Measurements from ENCODE around the gene CISH. TPM values are rescaled to one million over a fixed set of nuclear protein-coding genes. Genes with fewer than 3 reads are reported as not detected.

The CISH gene
- total RNA-seq, 1 donor from 2014 or later = 1.8 TPM

DNA sequence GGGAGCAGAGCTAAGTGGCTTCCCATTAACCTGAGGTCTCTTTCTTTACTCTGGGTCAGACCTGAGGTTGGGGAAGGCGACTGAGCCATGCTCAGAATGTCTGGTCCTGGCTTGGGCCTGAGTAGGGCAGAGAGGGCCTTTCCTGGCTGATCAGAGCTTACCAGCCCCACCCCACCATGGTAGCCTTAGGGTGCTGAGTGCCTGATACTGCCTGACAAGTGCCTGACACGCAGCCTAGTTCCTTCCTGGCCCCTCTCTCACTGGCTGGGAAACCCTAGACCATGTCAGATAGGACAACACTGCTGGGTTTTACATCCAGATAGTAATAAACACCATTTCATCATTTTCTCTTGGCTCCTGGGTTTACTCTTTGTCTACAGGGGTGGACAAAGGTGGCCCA, 37.4 kb upstream of the CISH start:
- Mint-ChIP-seq H3K27me3 (ENCODE audit: low read depth) (no peaks in the 10 kb centered on the region), H3K9me3 (ENCODE audit: low read depth) (no peaks in the 10 kb centered on the region), H3K36me3 (ENCODE audit: low read depth) (peaks cover 3% of the 10 kb centered on the region)

DNA sequence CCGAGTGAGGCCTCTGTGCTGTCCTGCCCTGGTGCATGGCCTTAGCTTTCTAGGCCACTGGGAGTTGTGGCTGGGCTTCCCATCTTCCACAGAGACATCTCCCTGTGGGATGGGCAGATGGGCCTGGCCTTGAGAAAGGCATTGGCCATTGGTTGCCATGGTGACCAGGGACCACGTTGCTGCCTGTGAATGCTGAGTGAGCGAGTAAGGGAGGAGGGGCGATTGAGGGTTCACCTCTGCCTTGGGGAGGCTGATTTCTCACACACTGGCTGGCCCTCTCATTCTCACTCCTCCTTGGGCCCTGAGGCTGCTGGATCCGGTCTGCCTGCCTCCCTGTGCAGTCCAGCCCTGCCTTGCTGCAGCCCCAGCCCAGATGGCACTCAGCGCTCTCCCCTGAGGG, 36.7 kb upstream of the CISH start:
- peaks cover 3% of the 10 kb centered on the region for H3K36me3 Mint-ChIP-seq (ENCODE audit: low read depth)
- TF ChIP-seq, protein P1, sequence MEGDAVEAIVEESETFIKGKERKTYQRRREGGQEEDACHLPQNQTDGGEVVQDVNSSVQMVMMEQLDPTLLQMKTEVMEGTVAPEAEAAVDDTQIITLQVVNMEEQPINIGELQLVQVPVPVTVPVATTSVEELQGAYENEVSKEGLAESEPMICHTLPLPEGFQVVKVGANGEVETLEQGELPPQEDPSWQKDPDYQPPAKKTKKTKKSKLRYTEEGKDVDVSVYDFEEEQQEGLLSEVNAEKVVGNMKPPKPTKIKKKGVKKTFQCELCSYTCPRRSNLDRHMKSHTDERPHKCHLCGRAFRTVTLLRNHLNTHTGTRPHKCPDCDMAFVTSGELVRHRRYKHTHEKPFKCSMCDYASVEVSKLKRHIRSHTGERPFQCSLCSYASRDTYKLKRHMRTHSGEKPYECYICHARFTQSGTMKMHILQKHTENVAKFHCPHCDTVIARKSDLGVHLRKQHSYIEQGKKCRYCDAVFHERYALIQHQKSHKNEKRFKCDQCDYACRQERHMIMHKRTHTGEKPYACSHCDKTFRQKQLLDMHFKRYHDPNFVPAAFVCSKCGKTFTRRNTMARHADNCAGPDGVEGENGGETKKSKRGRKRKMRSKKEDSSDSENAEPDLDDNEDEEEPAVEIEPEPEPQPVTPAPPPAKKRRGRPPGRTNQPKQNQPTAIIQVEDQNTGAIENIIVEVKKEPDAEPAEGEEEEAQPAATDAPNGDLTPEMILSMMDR (IDR thresholded peaks at IDR 0.05) = no peak
- H3K27ac Mint-ChIP-seq (ENCODE audit: unreplicated experiment) = no peak overlapping the region
- no peak overlapping the region for H3K4me3 Mint-ChIP-seq (ENCODE audit: unreplicated experiment)
- no peaks in the 10 kb centered on the region for H3K9me3 Mint-ChIP-seq (ENCODE audit: low read depth)
- peaks cover 11% of the 10 kb centered on the region for H3K4me1 Mint-ChIP-seq (ENCODE audit: low read depth)
- DNase-seq (ENCODE audit: low spot score) = no peak
- no peaks in the 10 kb centered on the region for H3K27me3 Mint-ChIP-seq (ENCODE audit: low read depth)

More for the DNA sequence above, 37.4 kb upstream of the CISH start:
- DNase-seq (ENCODE audit: low spot score) = no peak
- Mint-ChIP-seq H3K4me1 (ENCODE audit: low read depth) (peaks cover 11% of the 10 kb centered on the region), H3K27ac (ENCODE audit: unreplicated experiment) (no peak overlapping the region), H3K4me3 (ENCODE audit: unreplicated experiment) (no peak overlapping the region)
- TF ChIP-seq, protein P1 (IDR thresholded peaks at IDR 0.05) = no peak

DNA sequence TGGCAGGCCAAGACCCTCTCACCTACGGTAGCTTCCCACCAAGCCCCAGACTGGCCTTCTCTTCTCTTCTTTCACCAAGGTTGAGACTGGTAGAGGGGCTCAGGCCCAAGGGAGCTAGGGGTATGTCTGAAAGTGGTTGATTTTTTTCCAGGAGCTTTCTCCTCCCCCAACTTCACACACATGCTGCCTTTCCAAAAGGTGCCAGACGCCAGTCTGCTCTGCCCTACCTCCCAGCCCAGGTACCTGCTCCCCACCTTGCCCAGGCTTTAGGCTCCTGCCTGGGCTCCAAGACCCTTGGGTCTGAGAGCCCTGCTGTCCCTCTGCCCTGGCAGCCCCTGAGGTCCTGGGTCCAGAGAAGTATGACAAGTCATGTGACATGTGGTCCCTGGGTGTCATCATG, 33.8 kb upstream of the CISH start:
- no peaks in the 10 kb centered on the region for H3K9me3 Mint-ChIP-seq (ENCODE audit: low read depth)
- no peak for DNase-seq (ENCODE audit: low spot score)
- H3K27ac Mint-ChIP-seq (ENCODE audit: unreplicated experiment) = no peak overlapping the region
- H3K4me3 Mint-ChIP-seq (ENCODE audit: unreplicated experiment) = no peak overlapping the region
- peaks cover 8% of the 10 kb centered on the region for H3K36me3 Mint-ChIP-seq (ENCODE audit: low read depth)
- no peaks in the 10 kb centered on the region for H3K27me3 Mint-ChIP-seq (ENCODE audit: low read depth)
- H3K4me1 Mint-ChIP-seq (ENCODE audit: low read depth) = peaks cover 11% of the 10 kb centered on the region
- TF ChIP-seq, protein P1 (IDR thresholded peaks at IDR 0.05) = no peak

DNA sequence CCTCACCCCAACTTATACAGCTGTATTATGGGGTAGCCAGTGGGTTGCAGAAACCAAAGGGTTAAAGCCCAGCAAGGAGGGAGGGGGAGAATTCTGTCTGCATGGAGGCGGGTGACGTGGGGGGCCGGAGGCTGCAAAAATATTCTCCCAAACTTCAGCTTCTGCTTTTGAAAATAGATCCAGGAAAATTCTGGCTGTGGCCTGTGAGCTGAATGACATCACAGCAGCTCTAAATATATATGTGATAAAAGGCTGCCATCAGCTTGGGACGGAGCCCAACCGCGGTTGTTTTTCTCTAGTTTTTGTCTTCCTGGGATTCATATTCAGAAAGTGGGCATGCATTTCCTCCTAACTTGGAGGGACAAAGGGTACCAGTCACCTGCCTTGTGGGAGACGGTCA, 33.0 kb upstream of the CISH start:
- H3K27me3 Mint-ChIP-seq (ENCODE audit: low read depth) = no peaks in the 10 kb centered on the region

DNA sequence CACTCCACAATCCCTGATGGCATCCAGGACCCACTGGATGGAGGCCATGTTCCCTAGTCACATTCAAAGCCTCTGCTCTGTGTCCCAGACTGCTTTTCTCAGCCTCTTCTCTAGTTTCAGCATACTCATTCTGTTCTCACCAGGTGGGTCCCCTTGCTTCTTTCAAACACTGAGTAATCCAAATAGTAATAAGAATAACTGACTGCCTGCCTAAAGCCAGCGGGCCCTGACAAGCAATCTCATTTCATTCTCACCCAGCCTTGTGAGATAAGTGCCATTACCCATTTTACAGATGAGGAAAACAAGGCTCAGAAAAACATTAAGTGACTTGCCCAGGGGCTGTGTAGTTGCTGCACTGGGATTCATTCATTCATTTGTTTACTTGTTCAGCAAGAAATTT, 30.8 kb upstream of the CISH start:
- Mint-ChIP-seq H3K9me3 (ENCODE audit: low read depth) (no peaks in the 10 kb centered on the region), H3K4me3 (ENCODE audit: unreplicated experiment) (no peak overlapping the region), H3K27ac (ENCODE audit: unreplicated experiment) (no peak overlapping the region), H3K27me3 (ENCODE audit: low read depth) (no peaks in the 10 kb centered on the region), H3K36me3 (ENCODE audit: low read depth) (peaks cover 8% of the 10 kb centered on the region), H3K4me1 (ENCODE audit: low read depth) (peaks cover 9% of the 10 kb centered on the region)
- TF ChIP-seq, protein P1 (IDR thresholded peaks at IDR 0.05) = no peak
- no peak for DNase-seq (ENCODE audit: low spot score)

More for the DNA sequence above, 33.0 kb upstream of the CISH start:
- Mint-ChIP-seq H3K36me3 (ENCODE audit: low read depth) (peaks cover 8% of the 10 kb centered on the region), H3K27ac (ENCODE audit: unreplicated experiment) (no peak overlapping the region), H3K4me3 (ENCODE audit: unreplicated experiment) (no peak overlapping the region), H3K9me3 (ENCODE audit: low read depth) (no peaks in the 10 kb centered on the region), H3K4me1 (ENCODE audit: low read depth) (peaks cover 7% of the 10 kb centered on the region)
- no peak for DNase-seq (ENCODE audit: low spot score)
- TF ChIP-seq, protein P1 (IDR thresholded peaks at IDR 0.05) = no peak
